Measurements from ENCODE around the gene FOXP3.

DNA sequence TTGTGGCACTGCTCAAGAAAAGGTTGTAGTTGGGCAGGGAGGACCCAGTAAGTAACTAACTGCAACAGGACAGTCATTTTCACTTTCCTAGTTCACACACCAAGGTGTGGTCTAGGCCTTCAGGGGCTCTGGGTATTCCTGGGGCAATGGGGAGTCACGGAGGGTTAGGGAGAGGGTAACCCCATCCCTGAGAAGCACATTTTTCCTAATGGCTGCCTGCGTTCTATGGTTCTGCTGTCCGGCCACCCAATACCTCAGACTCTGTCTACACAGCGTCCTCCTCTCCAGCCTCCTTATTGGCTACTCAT lies 4.1 kb upstream of the FOXP3 start:
- no peak for TF ChIP-seq FOXK1 (CRISPR knock-in tag; IDR thresholded peaks at IDR 0.05)
- TF ChIP-seq, protein P1, sequence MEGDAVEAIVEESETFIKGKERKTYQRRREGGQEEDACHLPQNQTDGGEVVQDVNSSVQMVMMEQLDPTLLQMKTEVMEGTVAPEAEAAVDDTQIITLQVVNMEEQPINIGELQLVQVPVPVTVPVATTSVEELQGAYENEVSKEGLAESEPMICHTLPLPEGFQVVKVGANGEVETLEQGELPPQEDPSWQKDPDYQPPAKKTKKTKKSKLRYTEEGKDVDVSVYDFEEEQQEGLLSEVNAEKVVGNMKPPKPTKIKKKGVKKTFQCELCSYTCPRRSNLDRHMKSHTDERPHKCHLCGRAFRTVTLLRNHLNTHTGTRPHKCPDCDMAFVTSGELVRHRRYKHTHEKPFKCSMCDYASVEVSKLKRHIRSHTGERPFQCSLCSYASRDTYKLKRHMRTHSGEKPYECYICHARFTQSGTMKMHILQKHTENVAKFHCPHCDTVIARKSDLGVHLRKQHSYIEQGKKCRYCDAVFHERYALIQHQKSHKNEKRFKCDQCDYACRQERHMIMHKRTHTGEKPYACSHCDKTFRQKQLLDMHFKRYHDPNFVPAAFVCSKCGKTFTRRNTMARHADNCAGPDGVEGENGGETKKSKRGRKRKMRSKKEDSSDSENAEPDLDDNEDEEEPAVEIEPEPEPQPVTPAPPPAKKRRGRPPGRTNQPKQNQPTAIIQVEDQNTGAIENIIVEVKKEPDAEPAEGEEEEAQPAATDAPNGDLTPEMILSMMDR (IDR thresholded peaks at IDR 0.05): no peak
- no peak for TF ChIP-seq RELA (CRISPR knock-in tag; IDR thresholded peaks at IDR 0.05; ENCODE audit: borderline replicate concordance)
- TF ChIP-seq, protein P2, sequence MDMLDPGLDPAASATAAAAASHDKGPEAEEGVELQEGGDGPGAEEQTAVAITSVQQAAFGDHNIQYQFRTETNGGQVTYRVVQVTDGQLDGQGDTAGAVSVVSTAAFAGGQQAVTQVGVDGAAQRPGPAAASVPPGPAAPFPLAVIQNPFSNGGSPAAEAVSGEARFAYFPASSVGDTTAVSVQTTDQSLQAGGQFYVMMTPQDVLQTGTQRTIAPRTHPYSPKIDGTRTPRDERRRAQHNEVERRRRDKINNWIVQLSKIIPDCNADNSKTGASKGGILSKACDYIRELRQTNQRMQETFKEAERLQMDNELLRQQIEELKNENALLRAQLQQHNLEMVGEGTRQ (CRISPR knock-in tag; IDR thresholded peaks at IDR 0.05): no peak
- TF ChIP-seq, protein P3, sequence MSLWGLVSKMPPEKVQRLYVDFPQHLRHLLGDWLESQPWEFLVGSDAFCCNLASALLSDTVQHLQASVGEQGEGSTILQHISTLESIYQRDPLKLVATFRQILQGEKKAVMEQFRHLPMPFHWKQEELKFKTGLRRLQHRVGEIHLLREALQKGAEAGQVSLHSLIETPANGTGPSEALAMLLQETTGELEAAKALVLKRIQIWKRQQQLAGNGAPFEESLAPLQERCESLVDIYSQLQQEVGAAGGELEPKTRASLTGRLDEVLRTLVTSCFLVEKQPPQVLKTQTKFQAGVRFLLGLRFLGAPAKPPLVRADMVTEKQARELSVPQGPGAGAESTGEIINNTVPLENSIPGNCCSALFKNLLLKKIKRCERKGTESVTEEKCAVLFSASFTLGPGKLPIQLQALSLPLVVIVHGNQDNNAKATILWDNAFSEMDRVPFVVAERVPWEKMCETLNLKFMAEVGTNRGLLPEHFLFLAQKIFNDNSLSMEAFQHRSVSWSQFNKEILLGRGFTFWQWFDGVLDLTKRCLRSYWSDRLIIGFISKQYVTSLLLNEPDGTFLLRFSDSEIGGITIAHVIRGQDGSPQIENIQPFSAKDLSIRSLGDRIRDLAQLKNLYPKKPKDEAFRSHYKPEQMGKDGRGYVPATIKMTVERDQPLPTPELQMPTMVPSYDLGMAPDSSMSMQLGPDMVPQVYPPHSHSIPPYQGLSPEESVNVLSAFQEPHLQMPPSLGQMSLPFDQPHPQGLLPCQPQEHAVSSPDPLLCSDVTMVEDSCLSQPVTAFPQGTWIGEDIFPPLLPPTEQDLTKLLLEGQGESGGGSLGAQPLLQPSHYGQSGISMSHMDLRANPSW (CRISPR knock-in tag; conservative IDR thresholded peaks at IDR 0.05; ENCODE audit: low read depth): no peak
- TF ChIP-seq, protein P4, sequence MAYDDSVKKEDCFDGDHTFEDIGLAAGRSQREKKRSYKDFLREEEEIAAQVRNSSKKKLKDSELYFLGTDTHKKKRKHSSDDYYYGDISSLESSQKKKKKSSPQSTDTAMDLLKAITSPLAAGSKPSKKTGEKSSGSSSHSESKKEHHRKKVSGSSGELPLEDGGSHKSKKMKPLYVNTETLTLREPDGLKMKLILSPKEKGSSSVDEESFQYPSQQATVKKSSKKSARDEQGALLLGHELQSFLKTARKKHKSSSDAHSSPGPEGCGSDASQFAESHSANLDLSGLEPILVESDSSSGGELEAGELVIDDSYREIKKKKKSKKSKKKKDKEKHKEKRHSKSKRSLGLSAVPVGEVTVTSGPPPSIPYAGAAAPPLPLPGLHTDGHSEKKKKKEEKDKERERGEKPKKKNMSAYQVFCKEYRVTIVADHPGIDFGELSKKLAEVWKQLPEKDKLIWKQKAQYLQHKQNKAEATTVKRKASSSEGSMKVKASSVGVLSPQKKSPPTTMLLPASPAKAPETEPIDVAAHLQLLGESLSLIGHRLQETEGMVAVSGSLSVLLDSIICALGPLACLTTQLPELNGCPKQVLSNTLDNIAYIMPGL (CRISPR knock-in tag; IDR thresholded peaks at IDR 0.05): no peak
- no peak for TF ChIP-seq TEAD1 (CRISPR knock-in tag; IDR thresholded peaks at IDR 0.05)
- no peak for TF ChIP-seq SP1 (CRISPR knock-in tag; conservative IDR thresholded peaks at IDR 0.05)

Measured in WTC11 (cell line).